HG02970 (cell line): ENCODE data around the gene VPS13C.

ENCODE experiments used
- ATAC-seq: cut with Tn5 transposase; IDR thresholded peaks from one replicate; pipeline ENCODE4 v1.9.1; 2021; ENCODE audit warnings: mild to moderate bottlenecking, moderate library complexity, moderate number of reproducible peaks; ENCODE audit not compliant: unreplicated experiment, low FRiP score

VPS13C gene

GRCh38 chr15:61880084-61880483, 180.2 kb downstream of the VPS13C start:
- ATAC-seq = no peak

- no peak for ATAC-seq
These were observed 181.0 kb downstream of the VPS13C start for GRCh38 chr15:61879219-61879618.

- no peak for ATAC-seq
These were observed 188.2 kb downstream of the VPS13C start for GRCh38 chr15:61871926-61872522.

- no peak for ATAC-seq
These were observed 190.6 kb downstream of the VPS13C start for GRCh38 chr15:61869656-61870055.

GRCh38 chr15:61861962-61862361, 198.3 kb downstream of the VPS13C start:
- no peak for ATAC-seq

- no peak for ATAC-seq
These were observed 202.9 kb downstream of the VPS13C start for GRCh38 chr15:61857169-61857829.

- ATAC-seq = no peak
These were observed 204.0 kb downstream of the VPS13C start for GRCh38 chr15:61856295-61856694.

GRCh38 chr15:61853195-61853594, 207.1 kb downstream of the VPS13C start:
- no peak for ATAC-seq

GRCh38 chr15:61851955-61852354, 208.3 kb downstream of the VPS13C start:
- no peak for ATAC-seq

GRCh38 chr15:61849447-61849846, 210.8 kb downstream of the VPS13C start:
- no peak for ATAC-seq

- ATAC-seq = no peak
These were observed 218.8 kb downstream of the VPS13C start for GRCh38 chr15:61841466-61841865.

GRCh38 chr15:61840090-61840489, 220.2 kb downstream of the VPS13C start:
- ATAC-seq = no peak

- ATAC-seq = no peak
These were observed 220.7 kb downstream of the VPS13C start for GRCh38 chr15:61839546-61839945.

GRCh38 chr15:61835496-61836106, 224.6 kb downstream of the VPS13C start:
- no peak for ATAC-seq

- ATAC-seq = no peak
These were observed 225.2 kb downstream of the VPS13C start for GRCh38 chr15:61835029-61835428.

GRCh38 chr15:61834076-61834697, 226.1 kb downstream of the VPS13C start:
- ATAC-seq = no peak

- ATAC-seq = no peak
These were observed 228.0 kb downstream of the VPS13C start for GRCh38 chr15:61832223-61832622.

- no peak for ATAC-seq
These were observed 228.7 kb downstream of the VPS13C start for GRCh38 chr15:61831505-61831921.

GRCh38 chr15:61830536-61831330, 229.5 kb downstream of the VPS13C start:
- no peak for ATAC-seq

- no peak for ATAC-seq
These were observed 230.7 kb downstream of the VPS13C start for GRCh38 chr15:61829514-61829889.
